Fibroblast of pulmonary artery (primary cell): Measurements from ENCODE around the gene TECPR1.

Source experiments
- DNase-seq: peaks from one replicate; pipeline ENCODE4 v3.0.0-alpha.2; 2010; ENCODE audit warnings: low read depth
- H3K4me3 ChIP-seq: replicated peaks from 2 replicates; pipeline ENCODE4 v1.5.1; 2011; ENCODE audit warnings: low read depth, mild to moderate bottlenecking, control low read depth, low read length, moderate library complexity
- CTCF ChIP-seq: IDR thresholded peaks from 2 replicates; pipeline ENCODE4 v1.5.1; 2011; ENCODE audit warnings: mild to moderate bottlenecking, control low read depth, low read length, inconsistent platforms; ENCODE audit errors: missing control alignments

Gene TECPR1

GRCh38 chr7:98256431-98256830 lies 4.4 kb upstream of the TECPR1 start:
- no peak for TF ChIP-seq CTCF
- no peak for DNase-seq

GRCh38 chr7:98254951-98255610 lies 3.0 kb upstream of the TECPR1 start:
- no peak overlapping the region for H3K4me3 ChIP-seq
- TF ChIP-seq CTCF = no peak
- DNase-seq = no peak

More at GRCh38 chr7:98256431-98256830, 4.4 kb upstream of the TECPR1 start:
- no peak overlapping the region for H3K4me3 ChIP-seq

- DNase-seq = no peak
- no peak overlapping the region for H3K4me3 ChIP-seq
- TF ChIP-seq CTCF = no peak
Observed at GRCh38 chr7:98254516-98254915, 2.5 kb upstream of the TECPR1 start.

- no peak for TF ChIP-seq CTCF
- H3K4me3 ChIP-seq = peak overlapping the region; percentile 90
- no peak for DNase-seq
Observed at GRCh38 chr7:98252425-98253054, 508 bp upstream of the TECPR1 start.

GRCh38 chr7:98251231-98251600 lies 816 bp downstream of the TECPR1 start:
- DNase-seq = no peak
- no peak for TF ChIP-seq CTCF

GRCh38 chr7:98250789-98251188 lies 1.2 kb downstream of the TECPR1 start:
- peak overlapping the region; percentile 90 for H3K4me3 ChIP-seq
- DNase-seq = no peak
- TF ChIP-seq CTCF = no peak

More at GRCh38 chr7:98251231-98251600, 816 bp downstream of the TECPR1 start:
- peak overlapping the region; percentile 90 for H3K4me3 ChIP-seq

- TF ChIP-seq CTCF = no peak
- no peak overlapping the region for H3K4me3 ChIP-seq
- DNase-seq = peak; percentile 51
Observed at GRCh38 chr7:98249106-98249505, 2.9 kb downstream of the TECPR1 start.
